ENCODE results near the gene CYP19A1. TPM values are rescaled to one million over a fixed set of nuclear protein-coding genes. Genes with fewer than 3 reads are reported as not detected.
"Not testable (repeated sequence)": the region's sequence is repeated elsewhere in the genome, so short reads cannot be mapped to it uniquely, and the experiment has no call there.

Gene CYP19A1
- total RNA-seq, 2 experiments from 2014 or later = not detected

GRCh38 chr15:51307325-51307724, 31.1 kb downstream of the CYP19A1 start:
- H3K27me3 Mint-ChIP-seq = peaks cover 8% of the 10 kb centered on the region
- no peak overlapping the region for H3K27ac Mint-ChIP-seq
- no peak for DNase-seq
- no peak overlapping the region for H3K4me3 Mint-ChIP-seq
- no peaks in the 10 kb centered on the region for H3K36me3 Mint-ChIP-seq
- H3K9me3 Mint-ChIP-seq = no peaks in the 10 kb centered on the region
- H3K4me1 Mint-ChIP-seq = no peaks in the 10 kb centered on the region

DNA sequence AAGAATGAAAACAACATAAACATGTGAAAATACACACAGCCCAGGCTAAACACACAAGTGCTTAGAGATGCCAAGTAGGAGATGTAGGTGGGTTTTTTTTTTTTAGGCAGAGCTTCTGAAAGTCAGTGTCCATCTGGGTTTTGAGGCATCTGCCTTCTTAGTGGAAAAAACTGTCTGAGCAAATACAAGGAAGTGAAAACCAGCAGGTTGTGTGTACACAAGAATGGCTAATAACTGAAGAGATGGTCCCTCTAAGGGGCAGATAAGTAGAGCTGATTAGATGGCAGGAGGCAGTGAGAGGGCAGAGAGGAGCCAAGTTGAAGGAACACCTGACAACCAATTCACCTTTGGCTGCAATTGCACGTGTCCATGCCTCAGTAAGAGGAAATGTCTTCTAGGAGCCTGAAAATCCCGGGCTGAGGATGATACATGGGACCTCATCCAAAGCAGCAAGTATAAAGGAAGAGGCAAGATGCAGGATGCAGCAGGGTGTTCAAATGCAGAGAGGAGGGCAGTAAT, 34.9 kb downstream of the CYP19A1 start:
- no peaks in the 10 kb centered on the region for H3K4me1 Mint-ChIP-seq
- DNase-seq = no peak
- H3K4me3 Mint-ChIP-seq = no peak overlapping the region
- H3K9me3 Mint-ChIP-seq = no peaks in the 10 kb centered on the region
- no peak overlapping the region for H3K27ac Mint-ChIP-seq
- H3K36me3 Mint-ChIP-seq = no peaks in the 10 kb centered on the region
- H3K27me3 Mint-ChIP-seq = peaks cover 8% of the 10 kb centered on the region

GRCh38 chr15:51302480-51302879, 35.9 kb downstream of the CYP19A1 start:
- no peak for DNase-seq
- Mint-ChIP-seq H3K27ac (no peak overlapping the region), H3K36me3 (no peaks in the 10 kb centered on the region), H3K27me3 (peaks cover 8% of the 10 kb centered on the region), H3K4me3 (no peak overlapping the region), H3K9me3 (no peaks in the 10 kb centered on the region), H3K4me1 (no peaks in the 10 kb centered on the region)

DNA sequence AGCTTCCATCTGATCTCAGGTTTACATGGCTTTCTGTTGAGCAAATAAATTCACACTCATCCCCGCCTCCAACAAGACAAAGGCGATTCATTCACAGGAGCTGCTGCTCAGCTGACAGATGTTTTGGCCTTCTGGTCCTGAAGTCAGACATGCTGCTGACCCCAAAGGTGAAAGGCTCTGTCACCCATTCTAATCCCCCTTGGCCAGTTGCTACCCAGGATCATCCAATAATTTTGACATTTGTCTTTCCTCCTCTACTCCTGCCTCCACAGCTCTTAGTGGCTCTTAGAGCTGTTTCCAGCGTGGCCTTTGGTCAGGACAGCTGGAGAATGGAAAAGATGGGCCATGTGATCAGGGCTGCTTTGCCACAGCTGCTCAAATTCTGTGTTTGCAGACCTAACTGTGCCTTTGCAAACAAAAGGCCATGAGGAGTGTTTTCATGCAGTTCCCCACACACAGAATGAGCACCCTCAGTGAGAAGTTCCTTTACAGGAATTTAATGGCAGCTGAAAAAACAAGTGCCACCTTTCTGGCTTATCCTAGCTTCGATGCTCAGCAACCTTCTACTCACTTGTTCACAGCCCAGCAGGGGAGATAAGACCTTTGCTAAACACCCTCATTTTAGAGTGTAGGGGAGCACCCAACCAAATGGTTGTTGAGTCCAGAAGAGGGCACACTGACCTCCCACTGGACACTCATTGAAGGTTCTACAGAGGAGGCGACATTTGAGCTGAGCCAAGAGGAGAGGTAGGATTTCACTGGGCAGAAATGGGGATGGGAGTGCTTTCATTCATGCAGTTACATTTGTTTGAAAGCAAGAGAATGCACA, 39.0 kb downstream of the CYP19A1 start:
- Mint-ChIP-seq H3K27me3 (no peaks in the 10 kb centered on the region), H3K36me3 (no peaks in the 10 kb centered on the region), H3K27ac (no peak overlapping the region), H3K4me1 (no peaks in the 10 kb centered on the region), H3K9me3 (no peaks in the 10 kb centered on the region), H3K4me3 (no peak overlapping the region)
- no peak for DNase-seq

DNA sequence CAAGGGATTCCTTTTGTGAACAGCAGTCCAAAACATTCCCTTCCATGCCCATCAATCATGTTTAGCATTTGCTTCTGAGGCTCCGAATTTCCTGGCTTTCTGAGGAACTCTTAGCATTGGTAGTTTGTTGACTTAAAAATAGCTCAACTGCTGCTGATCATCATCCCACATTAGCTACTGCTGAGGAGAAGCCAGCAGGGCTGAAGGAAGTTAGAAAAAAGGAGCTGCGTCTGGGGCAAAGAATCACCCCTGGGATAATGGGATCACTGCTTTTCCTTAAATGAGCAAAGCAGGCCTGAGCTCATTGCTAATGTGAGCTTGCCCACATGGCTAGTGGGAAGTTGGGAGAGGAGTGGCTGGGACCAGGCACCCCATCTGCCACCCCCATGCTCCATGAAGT, 39.8 kb downstream of the CYP19A1 start:
- no peaks in the 10 kb centered on the region for H3K9me3 Mint-ChIP-seq

GRCh38 chr15:51290720-51291119, 47.7 kb downstream of the CYP19A1 start:
- Mint-ChIP-seq H3K27ac (no peak overlapping the region), H3K4me3 (no peak overlapping the region), H3K4me1 (no peaks in the 10 kb centered on the region), H3K9me3 (peaks cover 2% of the 10 kb centered on the region), H3K27me3 (peaks cover 6% of the 10 kb centered on the region), H3K36me3 (no peaks in the 10 kb centered on the region)
- DNase-seq = no peak

More for the DNA sequence above, 39.8 kb downstream of the CYP19A1 start:
- Mint-ChIP-seq H3K27me3 (no peaks in the 10 kb centered on the region), H3K4me1 (no peaks in the 10 kb centered on the region), H3K27ac (no peak overlapping the region), H3K4me3 (no peak overlapping the region), H3K36me3 (no peaks in the 10 kb centered on the region)
- no peak for DNase-seq

DNA sequence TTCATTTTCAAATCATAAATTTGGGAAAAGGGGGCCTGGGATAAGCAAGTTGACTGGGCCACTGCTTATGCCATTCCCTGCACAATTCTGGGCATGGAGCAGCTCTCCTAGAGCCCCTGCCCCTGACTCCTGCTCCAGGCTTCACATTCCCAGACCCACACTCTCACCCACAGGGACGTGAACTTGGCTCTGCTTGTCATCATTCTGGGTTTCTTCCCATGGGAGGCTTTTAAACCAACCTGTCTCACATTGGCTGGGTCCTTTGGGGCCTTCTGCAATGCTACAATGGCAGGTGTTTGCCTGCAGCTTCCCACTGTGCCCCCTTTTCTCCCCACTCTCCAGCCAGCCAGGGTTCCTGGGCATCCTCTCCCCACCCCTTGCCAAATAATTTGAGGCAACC, 49.1 kb downstream of the CYP19A1 start:
- no peak for DNase-seq
- H3K9me3 Mint-ChIP-seq = peaks cover 2% of the 10 kb centered on the region
- H3K36me3 Mint-ChIP-seq = no peaks in the 10 kb centered on the region
- H3K4me1 Mint-ChIP-seq = no peaks in the 10 kb centered on the region
- H3K27ac Mint-ChIP-seq = no peak overlapping the region
- H3K27me3 Mint-ChIP-seq = peaks cover 6% of the 10 kb centered on the region
- no peak overlapping the region for H3K4me3 Mint-ChIP-seq

- H3K4me3 Mint-ChIP-seq = no peak overlapping the region
Measured at GRCh38 chr15:51288143-51289065, 50.0 kb downstream of the CYP19A1 start.

DNA sequence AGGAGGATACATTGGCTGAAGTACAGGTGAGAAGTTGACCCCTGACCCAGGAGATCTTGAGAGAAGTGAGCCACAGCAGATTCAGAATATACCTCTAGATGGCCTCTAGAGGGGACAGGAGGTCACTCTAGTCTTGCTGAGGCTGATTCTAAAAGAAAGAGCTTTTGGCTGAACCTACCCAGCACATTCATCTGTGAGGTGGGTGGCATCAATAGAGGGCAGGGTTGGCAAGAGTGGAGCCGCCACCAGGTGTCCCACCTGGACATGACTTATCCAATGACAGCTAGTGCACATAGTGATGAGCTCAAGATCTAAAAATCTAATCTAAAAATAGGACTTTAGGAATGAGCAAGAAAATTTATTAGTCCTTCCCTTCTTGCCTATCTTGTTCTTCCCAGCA, 51.6 kb downstream of the CYP19A1 start:
- Mint-ChIP-seq H3K27ac (no peak overlapping the region), H3K4me3 (no peak overlapping the region), H3K4me1 (no peaks in the 10 kb centered on the region), H3K9me3 (no peaks in the 10 kb centered on the region), H3K27me3 (peaks cover 6% of the 10 kb centered on the region), H3K36me3 (no peaks in the 10 kb centered on the region)
- no peak for DNase-seq

More at GRCh38 chr15:51288143-51289065, 50.0 kb downstream of the CYP19A1 start:
- Mint-ChIP-seq H3K9me3 (peaks cover 2% of the 10 kb centered on the region), H3K27ac (no peak overlapping the region), H3K27me3 (peaks cover 6% of the 10 kb centered on the region), H3K4me1 (no peaks in the 10 kb centered on the region), H3K36me3 (no peaks in the 10 kb centered on the region)
- no peak for DNase-seq

DNA sequence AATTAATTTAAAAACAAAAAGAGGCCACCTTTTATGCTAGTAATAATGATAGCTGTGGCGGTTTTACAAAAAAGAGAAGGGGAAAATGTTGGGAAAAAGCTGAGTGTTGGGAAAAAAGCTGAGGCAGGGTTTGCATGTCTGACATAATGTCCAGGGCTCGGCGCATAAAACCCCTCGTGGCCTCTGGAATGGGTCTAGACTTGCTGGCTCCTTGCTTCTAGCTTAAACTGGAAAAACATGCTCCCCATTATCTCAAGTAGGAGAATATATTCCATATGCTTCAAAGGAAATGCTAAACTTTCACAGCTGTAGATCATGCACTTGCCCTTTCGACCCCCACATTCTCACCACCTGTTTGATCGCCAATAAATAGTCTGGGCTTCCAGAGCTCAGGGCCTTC, 53.0 kb downstream of the CYP19A1 start:
- H3K4me3 Mint-ChIP-seq = no peak overlapping the region
- no peaks in the 10 kb centered on the region for H3K36me3 Mint-ChIP-seq
- peaks cover 17% of the 10 kb centered on the region for H3K27me3 Mint-ChIP-seq
- H3K9me3 Mint-ChIP-seq = no peaks in the 10 kb centered on the region
- no peaks in the 10 kb centered on the region for H3K4me1 Mint-ChIP-seq
- H3K27ac Mint-ChIP-seq = no peak overlapping the region
- no peak for DNase-seq

GRCh38 chr15:51284871-51285270, 53.5 kb downstream of the CYP19A1 start:
- no peaks in the 10 kb centered on the region for H3K9me3 Mint-ChIP-seq
- no peak overlapping the region for H3K27ac Mint-ChIP-seq
- peaks cover 20% of the 10 kb centered on the region for H3K27me3 Mint-ChIP-seq
- no peak for DNase-seq
- no peaks in the 10 kb centered on the region for H3K36me3 Mint-ChIP-seq
- H3K4me1 Mint-ChIP-seq = no peaks in the 10 kb centered on the region
- H3K4me3 Mint-ChIP-seq = no peak overlapping the region

GRCh38 chr15:51283026-51283425, 55.4 kb downstream of the CYP19A1 start:
- Mint-ChIP-seq H3K36me3 (no peaks in the 10 kb centered on the region), H3K27ac (no peak overlapping the region), H3K9me3 (no peaks in the 10 kb centered on the region), H3K4me3 (no peak overlapping the region), H3K27me3 (peaks cover 32% of the 10 kb centered on the region), H3K4me1 (no peaks in the 10 kb centered on the region)
- no peak for DNase-seq

DNA sequence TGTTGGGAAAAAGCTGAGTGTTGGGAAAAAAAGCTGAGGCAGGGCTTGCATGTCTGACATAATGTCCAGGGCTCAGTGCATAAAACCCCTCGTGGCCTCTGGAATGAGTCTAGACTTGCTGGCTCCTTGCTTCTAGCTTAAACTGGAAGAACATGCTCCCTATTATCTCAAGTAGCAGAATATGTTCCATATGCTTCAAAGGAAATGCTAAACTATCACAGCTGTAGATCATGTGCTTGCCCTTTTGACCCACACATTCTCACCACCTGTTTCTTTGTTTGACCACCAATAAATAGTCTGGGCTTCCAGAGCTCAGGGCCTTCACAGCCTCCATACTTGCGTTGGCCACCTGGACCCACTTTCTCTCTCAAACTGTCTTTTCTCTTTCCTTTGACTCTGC, 56.2 kb downstream of the CYP19A1 start:
- not testable (repeated sequence) for H3K4me1 Mint-ChIP-seq, H3K36me3 Mint-ChIP-seq, H3K9me3 Mint-ChIP-seq, H3K27ac Mint-ChIP-seq, DNase-seq, H3K4me3 Mint-ChIP-seq
- peaks cover 34% of the 10 kb centered on the region for H3K27me3 Mint-ChIP-seq

GRCh38 chr15:51281368-51281967, 56.9 kb downstream of the CYP19A1 start:
- Mint-ChIP-seq H3K4me1 (no peaks in the 10 kb centered on the region), H3K27ac (no peak overlapping the region), H3K9me3 (no peaks in the 10 kb centered on the region), H3K4me3 (no peak overlapping the region), H3K36me3 (no peaks in the 10 kb centered on the region), H3K27me3 (peaks cover 40% of the 10 kb centered on the region)
- peak; percentile 14 for DNase-seq

- Mint-ChIP-seq H3K36me3 (no peaks in the 10 kb centered on the region), H3K4me3 (no peak overlapping the region), H3K27ac (no peak overlapping the region)
Measured at GRCh38 chr15:51280838-51281237, 57.6 kb downstream of the CYP19A1 start.

More at GRCh38 chr15:51280838-51281237, 57.6 kb downstream of the CYP19A1 start:
- Mint-ChIP-seq H3K27me3 (peaks cover 46% of the 10 kb centered on the region), H3K9me3 (no peaks in the 10 kb centered on the region), H3K4me1 (no peaks in the 10 kb centered on the region)
- no peak for DNase-seq

All from activated naive CD8-positive, alpha-beta T cell treated with anti-CD3 and anti-CD28 coated beads for 36 hours (primary cell).